ENCODE results near the gene MDC1.

- TF ChIP-seq POLR2A (IDR thresholded peaks at IDR 0.05) (no peak), CTCF (IDR thresholded peaks at IDR 0.05 in 4 of 5, conservative IDR thresholded peaks at IDR 0.05 in 1 of 5) (no peak)
Measured at GRCh38 chr6:30732237-30732943, 15.3 kb upstream of the MDC1 start.

All from gastrocnemius medialis (tissue), 4 donors.